Nucleus accumbens (tissue), 56 donors: ENCODE measurements around the gene HS3ST3B1.

Experiments used
- DNase-seq, 56 donors: peaks; one replicate each; lab custom pipeline; 2025; lab: John Stamatoyannopoulos, UW

HS3ST3B1 gene

GRCh38 chr17:14398766-14399165 lies 97.9 kb downstream of the HS3ST3B1 start:
- no peak for DNase-seq
